ENCODE measurements around the gene HPCAL1.

DNA sequence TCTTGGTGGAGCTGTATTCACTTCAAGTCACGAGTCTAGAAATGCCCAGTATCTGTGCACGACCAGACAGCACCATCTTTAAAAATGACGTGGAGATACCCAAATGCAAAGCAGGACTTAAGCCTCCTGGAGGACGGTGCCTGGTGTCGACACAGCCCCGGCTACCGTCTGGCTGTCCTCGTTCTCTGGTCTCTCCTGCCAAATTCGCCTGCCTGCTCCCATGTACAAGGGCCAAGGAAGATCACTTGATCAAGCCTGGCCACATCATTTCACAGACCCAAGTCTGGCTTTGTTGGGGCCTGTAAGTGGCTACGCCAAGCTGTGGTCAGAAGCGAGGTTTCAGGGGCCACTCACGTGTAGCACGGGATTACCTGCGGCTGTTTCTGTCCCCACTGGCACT, 136.0 kb downstream of the HPCAL1 start:
- TF ChIP-seq TAF1 (IDR thresholded peaks at IDR 0.05; ENCODE audit: low read depth, low read length) (no peak), POLR2A (IDR thresholded peaks at IDR 0.05; ENCODE audit: low read depth, low read length) (no peak; the same call in 1 of the 2 replicates), POLR2AphosphoS5 (IDR thresholded peaks at IDR 0.05; ENCODE audit: low read depth, low read length) (no peak; the same call in 1 of the 2 replicates)

Measured in GM12891 (cell line).